Erythroblast (primary cell): ENCODE data around the gene MYO3A.

Experiments used
- GATA1 ChIP-seq: IDR thresholded peaks from 2 replicates; pipeline ENCODE4 v1.6.1; 2011; ENCODE audit warnings: low read depth, mild to moderate bottlenecking, control low read depth, low read length, moderate library complexity
- POLR2A ChIP-seq: IDR thresholded peaks from 2 replicates; pipeline ENCODE4 v1.6.1; 2011; ENCODE audit warnings: mild to moderate bottlenecking, low read length

GRCh38 chr10:26216585-26217395, 282.8 kb downstream of the MYO3A start, which contains the start of gene GAD2:
- TF ChIP-seq POLR2A (no peak), GATA1 (no peak)
